ENCODE measurements around the gene SFTPB.

- no peak for TF ChIP-seq EZH2 (IDR thresholded peaks at IDR 0.05)
- TF ChIP-seq POLR2AphosphoS5 (IDR thresholded peaks at IDR 0.05; ENCODE audit: borderline replicate concordance, low read depth, low read length): no peak
- no peak for TF ChIP-seq FOXP2 (optimal IDR thresholded peaks at IDR 0.05; ENCODE audit: control extremely low read depth, extremely low read length, insufficient read depth)
Observed at GRCh38 chr2:85647823-85648526, 20.0 kb downstream of the SFTPB start.

Data from SK-N-MC (cell line).